SK-N-MC (cell line): ENCODE results near the gene DICER1.

Experiments
- EZH2 ChIP-seq: fragments of 200-600 bp; sonication (generic); IDR thresholded peaks from one replicate; pipeline ENCODE4 v1.6.1; 2017; ENCODE audit warnings: antibody characterized with exemption
- POLR2AphosphoS5 ChIP-seq: IDR thresholded peaks from 2 replicates; pipeline ENCODE4 v1.6.1; 2012; ENCODE audit warnings: mild to moderate bottlenecking, low read depth, low read length, borderline replicate concordance

GRCh38 chr14:95163666-95164065 is 6.3 kb upstream of the DICER1 start:
- TF ChIP-seq EZH2 (no peak), POLR2AphosphoS5 (no peak)
